D721Med (cell line): ENCODE data around the gene DGCR6L.
"Not testable (repeated sequence)": the region's sequence is repeated elsewhere in the genome, so short reads cannot be mapped to it uniquely, and the experiment has no call there.

Experiments used
- DNase-seq: peaks from one replicate; pipeline ENCODE4 v3.0.0; 2011; ENCODE audit warnings: low spot score; ENCODE audit not compliant: insufficient read length
- FAIRE-seq: peaks from 2 replicates; lab custom pipeline; 2011; peaks lifted over from hg19 to GRCh38; lab: Jason Lieb, UNC
- CTCF ChIP-seq: IDR thresholded peaks from 2 replicates; pipeline ENCODE4 v1.5.1; 2012; ENCODE audit warnings: mild to moderate bottlenecking, control low read depth; ENCODE audit not compliant: insufficient read depth; ENCODE audit errors: missing control alignments

DGCR6L gene

GRCh38 chr22:20354238-20354975 is 34.5 kb upstream of the DGCR6L start:
- FAIRE-seq = no peak
- TF ChIP-seq CTCF = no peak
- DNase-seq = no peak

DNA sequence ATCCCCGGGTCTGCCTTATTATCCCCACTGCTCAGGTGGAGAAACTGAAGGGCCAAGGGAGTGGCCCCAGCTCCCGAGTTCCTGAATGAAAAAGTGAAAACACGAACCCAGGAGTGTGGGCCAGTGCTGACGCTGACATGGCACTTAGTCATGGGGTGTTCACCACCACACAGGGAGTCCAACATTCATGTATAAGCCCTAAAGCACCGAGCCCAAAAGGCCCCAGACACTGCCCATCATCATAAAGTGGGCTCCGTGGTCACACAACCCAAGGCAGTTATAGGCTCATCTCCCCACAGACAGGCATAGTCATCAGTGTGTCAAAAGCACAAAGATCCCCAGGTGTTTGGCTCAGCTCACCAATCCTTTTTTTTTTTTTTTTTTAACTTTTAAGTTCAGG is 32.7 kb upstream of the DGCR6L start:
- not testable (repeated sequence) for FAIRE-seq

GRCh38 chr22:20346553-20346952 is 26.7 kb upstream of the DGCR6L start:
- DNase-seq, FAIRE-seq: not testable (repeated sequence)

More for the DNA sequence above, 32.7 kb upstream of the DGCR6L start:
- not testable (repeated sequence) for DNase-seq

DNA sequence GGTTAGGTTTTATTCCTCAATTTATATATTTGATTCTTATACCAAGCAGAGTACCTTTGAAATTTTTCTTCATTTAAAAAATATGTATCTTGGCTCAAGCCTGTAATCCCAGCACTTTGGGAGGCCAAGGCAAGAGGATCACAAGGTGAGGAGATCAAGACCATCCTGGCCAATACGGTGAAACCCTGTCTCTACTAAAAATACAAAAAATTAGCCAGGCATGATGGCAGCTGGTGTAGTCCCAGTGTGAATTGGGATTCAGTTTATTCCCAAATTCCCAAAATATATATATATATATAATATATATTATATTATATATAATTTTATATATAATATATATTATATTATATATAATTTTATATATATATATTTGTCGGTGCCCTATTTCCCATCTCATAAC is 18.4 kb upstream of the DGCR6L start:
- FAIRE-seq, DNase-seq: not testable (repeated sequence)

DNA sequence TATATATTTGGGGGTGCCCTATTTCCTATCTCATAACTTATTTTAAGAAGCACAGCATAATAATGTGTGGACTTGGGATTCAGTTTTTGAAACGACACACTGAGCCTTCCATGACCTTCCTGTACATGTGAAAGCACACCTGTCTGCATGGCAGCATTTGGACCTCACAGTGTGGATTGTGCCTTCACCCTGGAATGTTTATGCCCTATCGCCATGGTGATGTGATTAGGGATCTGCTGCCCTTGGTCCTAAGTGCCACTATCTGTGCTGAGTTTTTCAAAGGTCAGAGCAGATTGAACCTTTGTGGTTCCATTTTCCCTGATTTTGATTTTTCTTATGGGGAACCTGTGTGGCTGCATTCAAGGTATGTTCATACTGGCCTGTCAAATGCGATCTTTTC is 17.9 kb upstream of the DGCR6L start:
- DNase-seq, FAIRE-seq: not testable (repeated sequence)

DNA sequence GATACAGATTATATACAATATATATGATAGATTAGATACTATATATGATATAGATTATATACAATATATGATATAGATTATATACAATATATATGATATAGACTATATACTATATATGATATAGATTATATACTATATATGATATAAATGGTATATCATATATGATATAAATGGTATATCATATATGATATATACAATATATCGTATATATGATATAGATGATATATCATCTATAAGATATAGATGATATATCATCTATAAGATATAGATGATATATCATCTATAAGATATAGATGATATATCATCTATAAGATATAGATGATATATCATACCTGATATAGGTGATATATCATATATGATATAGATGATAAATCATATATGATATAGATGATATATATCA is 16.7 kb upstream of the DGCR6L start:
- not testable (repeated sequence) for FAIRE-seq, DNase-seq

- not testable (repeated sequence) for FAIRE-seq
Observed at GRCh38 chr22:20328569-20328930, 8.7 kb upstream of the DGCR6L start.

DNA sequence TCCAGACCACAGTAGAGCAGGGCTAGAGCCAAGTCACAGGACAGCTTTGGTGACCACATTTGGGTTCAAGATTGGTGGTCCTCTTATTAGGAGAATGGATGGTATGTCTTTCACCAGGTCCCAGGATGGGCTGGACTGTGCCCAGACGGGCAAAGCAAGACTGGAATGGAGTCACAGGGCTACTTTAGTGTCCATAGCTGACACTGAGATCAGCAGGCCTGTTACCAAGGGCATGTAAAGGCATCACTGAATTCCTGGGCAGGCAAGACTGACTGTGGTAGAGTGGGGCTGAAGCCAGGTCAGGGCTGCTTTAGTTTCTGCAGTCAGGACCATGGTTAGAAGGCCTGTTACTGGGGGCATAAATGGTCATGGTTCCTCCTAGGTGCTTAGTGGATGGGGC is 6.1 kb upstream of the DGCR6L start:
- DNase-seq, FAIRE-seq: not testable (repeated sequence)

More at GRCh38 chr22:20328569-20328930, 8.7 kb upstream of the DGCR6L start:
- DNase-seq = not testable (repeated sequence)

DNA sequence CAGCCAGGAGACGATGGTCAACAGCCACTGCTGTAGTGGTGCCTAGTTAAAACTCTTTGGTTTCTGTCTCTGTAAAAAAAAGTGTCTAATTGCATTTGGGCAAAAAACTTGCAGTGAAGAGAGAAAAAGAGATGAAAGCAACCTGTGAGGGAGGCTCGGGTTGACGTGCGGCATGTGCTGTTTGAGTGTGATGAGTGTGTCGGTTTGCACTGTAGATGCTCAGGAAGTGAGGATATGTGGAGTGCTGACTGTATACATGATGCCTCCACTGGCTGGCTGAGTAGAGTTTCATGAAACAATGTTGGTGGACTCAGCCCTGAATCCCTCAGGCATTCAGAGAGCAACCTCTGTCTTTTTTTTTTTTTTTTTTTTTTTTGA is 4.3 kb upstream of the DGCR6L start:
- FAIRE-seq = no peak
- no peak for TF ChIP-seq CTCF
- DNase-seq = no peak

- not testable (repeated sequence) for DNase-seq, FAIRE-seq
Observed at GRCh38 chr22:20321552-20322211, 1.8 kb upstream of the DGCR6L start.

DNA sequence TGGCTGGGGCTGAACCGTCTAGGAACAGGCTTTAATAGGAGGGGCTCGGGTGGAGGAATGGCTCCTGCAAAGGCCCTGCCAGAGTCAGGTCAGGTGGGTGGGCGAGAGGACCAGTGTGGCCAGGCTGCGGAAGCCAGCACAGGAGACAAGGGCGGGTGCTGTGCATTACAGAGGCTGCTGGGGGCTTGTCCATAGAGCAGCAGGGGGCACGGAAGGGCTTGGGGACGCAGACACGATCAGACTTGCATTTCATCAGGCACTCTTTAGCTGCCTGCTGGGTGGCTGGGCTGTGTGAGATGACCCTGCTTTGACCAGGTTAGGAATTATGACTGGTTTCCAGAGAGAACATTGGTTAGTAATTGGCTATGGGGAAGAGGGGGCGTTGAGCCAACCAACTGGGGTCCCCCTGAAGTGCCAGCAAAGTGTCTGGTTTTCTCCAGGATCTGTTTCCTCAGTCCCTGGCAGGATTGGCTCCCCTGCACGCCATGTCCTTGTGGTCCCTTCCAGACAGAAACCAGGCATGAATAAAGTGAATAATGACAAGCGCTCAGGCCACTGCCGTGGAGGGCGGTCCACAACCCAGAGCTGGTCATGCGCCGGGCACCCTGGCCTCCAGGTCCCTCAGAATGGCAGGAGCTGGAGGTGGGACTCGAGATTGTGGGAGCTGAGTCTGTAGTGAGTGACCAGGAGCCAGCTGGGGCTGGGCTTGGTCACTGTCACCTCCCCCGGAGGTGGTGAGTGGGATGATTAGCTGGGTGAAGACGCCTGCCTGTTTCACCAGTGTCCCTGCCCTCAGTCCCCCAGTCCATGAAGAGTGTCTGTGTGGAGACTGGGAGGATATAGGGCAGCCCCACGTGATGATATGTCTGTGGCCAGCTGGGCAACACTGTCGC is 1.0 kb upstream of the DGCR6L start:
- DNase-seq, FAIRE-seq: not testable (repeated sequence)
